Gastrocnemius medialis (tissue), 4 donors: ENCODE measurements around the gene CEP350.

ENCODE experiments used
- CTCF ChIP-seq, 5 experiments: fragments of 450-650 bp in 3 of 5; fragments of 200-600 bp in 2 of 5; sonication (generic) in 2 of 5; IDR thresholded peaks in 4 of 5; conservative IDR thresholded peaks in 1 of 5; 1 replicate in 4 of 5; 2 replicates in 1 of 5; pipeline ENCODE4 v1.5.1; 2016 to 2019; ENCODE audit warnings: antibody characterized with exemption in 5 of 5, mild to moderate bottlenecking in 3 of 5, moderate library complexity in 3 of 5
- POLR2A ChIP-seq, 2 donors: fragments of 450-650 bp; IDR thresholded peaks; one replicate each; pipeline ENCODE4 v1.6.1; 2017; ENCODE audit warnings: antibody characterized with exemption in 2 of 2, mild to moderate bottlenecking in 2 of 2, moderate library complexity in 2 of 2

- TF ChIP-seq CTCF (IDR thresholded peaks at IDR 0.05 in 4 of 5, conservative IDR thresholded peaks at IDR 0.05 in 1 of 5) (no peak), POLR2A (IDR thresholded peaks at IDR 0.05) (no peak)
Measured at GRCh38 chr1:180027949-180028445, 73.4 kb downstream of the CEP350 start.
